ENCODE measurements around the gene RUBCNL.
A peak's percentile ranks its signal among the peaks of the same experiment; 100 is the strongest.

The RUBCNL gene

DNA sequence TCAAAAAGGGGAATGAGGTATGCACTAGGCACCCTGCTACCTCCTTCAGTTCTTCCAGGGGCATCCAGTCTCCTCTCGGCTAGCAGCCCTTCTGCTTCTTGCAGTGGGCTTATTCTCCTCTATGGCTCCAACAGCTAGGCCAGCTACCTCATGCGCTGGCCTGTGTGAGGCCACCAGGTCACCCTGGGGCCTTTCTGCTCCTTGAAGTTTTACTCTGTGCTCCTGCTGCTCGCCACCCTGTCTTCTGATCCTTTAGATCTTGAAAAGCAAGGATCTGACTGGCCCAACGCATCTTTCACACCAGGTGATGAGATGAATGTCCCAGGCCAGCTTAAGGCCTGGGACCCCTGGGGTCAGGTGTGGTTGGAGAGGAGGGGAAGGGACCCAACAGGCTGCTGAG lies 66.2 kb downstream of the RUBCNL start:
- TF ChIP-seq, protein P1, sequence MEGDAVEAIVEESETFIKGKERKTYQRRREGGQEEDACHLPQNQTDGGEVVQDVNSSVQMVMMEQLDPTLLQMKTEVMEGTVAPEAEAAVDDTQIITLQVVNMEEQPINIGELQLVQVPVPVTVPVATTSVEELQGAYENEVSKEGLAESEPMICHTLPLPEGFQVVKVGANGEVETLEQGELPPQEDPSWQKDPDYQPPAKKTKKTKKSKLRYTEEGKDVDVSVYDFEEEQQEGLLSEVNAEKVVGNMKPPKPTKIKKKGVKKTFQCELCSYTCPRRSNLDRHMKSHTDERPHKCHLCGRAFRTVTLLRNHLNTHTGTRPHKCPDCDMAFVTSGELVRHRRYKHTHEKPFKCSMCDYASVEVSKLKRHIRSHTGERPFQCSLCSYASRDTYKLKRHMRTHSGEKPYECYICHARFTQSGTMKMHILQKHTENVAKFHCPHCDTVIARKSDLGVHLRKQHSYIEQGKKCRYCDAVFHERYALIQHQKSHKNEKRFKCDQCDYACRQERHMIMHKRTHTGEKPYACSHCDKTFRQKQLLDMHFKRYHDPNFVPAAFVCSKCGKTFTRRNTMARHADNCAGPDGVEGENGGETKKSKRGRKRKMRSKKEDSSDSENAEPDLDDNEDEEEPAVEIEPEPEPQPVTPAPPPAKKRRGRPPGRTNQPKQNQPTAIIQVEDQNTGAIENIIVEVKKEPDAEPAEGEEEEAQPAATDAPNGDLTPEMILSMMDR (IDR thresholded peaks at IDR 0.05; ENCODE audit: control insufficient read depth, extremely low read depth, insufficient read depth) = no peak
- no peak overlapping the region for H3K4me3 ChIP-seq (ENCODE audit: low read depth, low read length)
- no peak for DNase-seq (ENCODE audit: low read depth)

DNA sequence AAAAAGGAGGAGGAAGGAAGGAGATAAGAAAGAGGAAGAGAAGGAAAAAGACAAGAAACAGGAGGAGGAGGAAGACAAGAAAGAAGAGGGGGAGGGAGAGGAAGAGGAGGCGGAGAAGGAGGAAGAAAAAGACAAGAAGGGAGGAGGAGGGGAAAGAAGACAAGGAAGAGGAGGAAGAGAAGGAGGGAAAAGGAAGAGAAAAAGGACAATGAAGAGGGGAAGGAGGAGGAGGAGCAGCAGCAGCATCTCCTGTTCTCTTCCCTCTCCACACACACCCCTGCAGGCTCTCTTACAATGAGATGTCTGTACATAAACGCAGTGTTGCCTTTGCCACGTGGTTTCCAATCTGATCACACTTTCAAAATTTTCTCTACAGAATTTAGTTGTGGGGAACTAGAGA lies 66.6 kb downstream of the RUBCNL start:
- H3K4me3 ChIP-seq (ENCODE audit: low read depth, low read length) = no peak overlapping the region
- TF ChIP-seq, protein P1 (IDR thresholded peaks at IDR 0.05; ENCODE audit: control insufficient read depth, extremely low read depth, insufficient read depth) = no peak
- no peak for DNase-seq (ENCODE audit: low read depth)

DNA sequence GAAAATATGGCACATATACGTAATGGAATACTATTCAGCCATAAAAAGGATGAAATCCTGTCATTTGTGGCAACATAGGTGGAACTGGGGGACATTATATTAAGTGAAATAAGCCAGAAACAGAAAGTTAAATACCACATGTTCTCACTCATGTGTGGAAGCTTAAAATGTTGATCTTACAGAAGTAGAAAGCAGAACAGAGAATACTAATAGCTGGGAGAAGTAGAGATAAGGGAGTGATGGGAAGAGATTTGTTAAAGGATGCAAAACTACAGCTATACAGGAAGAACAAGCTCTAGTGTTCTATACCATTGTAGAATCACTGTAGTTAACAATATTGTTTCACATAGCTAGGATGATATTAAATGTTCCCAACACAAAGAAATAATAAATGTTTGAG lies 68.1 kb downstream of the RUBCNL start:
- no peak for DNase-seq (ENCODE audit: low read depth)
- TF ChIP-seq, protein P1 (IDR thresholded peaks at IDR 0.05; ENCODE audit: control insufficient read depth, extremely low read depth, insufficient read depth) = no peak

DNA sequence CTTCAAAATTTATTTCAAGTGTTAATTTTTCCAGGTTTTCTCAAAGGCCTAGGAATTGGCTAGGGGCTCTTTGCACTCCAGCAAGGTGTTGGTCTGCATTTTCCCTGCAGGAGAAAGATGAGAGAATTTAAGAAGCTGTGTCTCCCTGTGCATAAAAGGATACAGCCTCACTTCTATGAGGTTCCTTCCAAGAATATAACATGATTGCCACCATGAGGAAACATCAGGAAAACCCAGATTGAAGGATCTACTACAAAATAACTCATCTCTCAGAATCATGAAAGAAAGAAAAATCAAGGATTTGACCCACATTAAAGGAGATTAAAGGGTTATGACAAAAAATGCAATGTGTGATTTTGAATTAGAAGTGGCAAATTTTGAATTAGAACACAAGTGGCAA lies 69.9 kb downstream of the RUBCNL start:
- H3K4me3 ChIP-seq (ENCODE audit: low read depth, low read length) = no peak overlapping the region
- no peak for DNase-seq (ENCODE audit: low read depth)
- TF ChIP-seq, protein P1 (IDR thresholded peaks at IDR 0.05; ENCODE audit: control insufficient read depth, extremely low read depth, insufficient read depth) = peak; percentile 61

More for the DNA sequence above, 68.1 kb downstream of the RUBCNL start:
- no peak overlapping the region for H3K4me3 ChIP-seq (ENCODE audit: low read depth, low read length)

DNA sequence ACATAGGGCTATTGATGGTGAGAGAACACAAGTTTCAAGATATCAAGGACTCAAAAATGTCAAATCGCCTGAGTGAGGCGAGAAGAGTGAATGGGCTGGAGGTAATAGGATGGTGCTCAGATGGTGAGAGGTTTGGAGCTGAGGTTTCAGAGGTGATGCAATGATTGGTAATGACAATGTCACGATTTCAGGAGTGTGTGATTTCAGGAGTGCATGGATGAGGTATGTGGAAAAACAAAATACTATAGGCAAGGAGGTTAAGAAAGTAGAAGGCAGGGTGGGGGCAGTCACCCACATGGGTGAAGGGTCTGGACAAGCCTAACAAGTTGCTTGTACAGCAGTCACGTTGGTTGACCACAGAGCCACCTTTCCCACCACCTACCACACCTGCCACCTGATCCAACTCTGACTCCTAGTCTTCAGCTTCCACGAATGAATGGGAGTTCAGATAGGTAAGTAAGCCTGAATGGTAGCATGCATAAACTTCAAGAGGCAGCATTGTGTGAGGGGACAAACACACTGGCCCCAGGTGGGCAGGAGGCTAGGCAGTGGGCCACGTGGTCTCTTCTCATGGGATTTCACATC lies 71.5 kb downstream of the RUBCNL start:
- no peak for DNase-seq (ENCODE audit: low read depth)
- TF ChIP-seq, protein P1 (IDR thresholded peaks at IDR 0.05; ENCODE audit: control insufficient read depth, extremely low read depth, insufficient read depth) = no peak
- no peak overlapping the region for H3K4me3 ChIP-seq (ENCODE audit: low read depth, low read length)

DNA sequence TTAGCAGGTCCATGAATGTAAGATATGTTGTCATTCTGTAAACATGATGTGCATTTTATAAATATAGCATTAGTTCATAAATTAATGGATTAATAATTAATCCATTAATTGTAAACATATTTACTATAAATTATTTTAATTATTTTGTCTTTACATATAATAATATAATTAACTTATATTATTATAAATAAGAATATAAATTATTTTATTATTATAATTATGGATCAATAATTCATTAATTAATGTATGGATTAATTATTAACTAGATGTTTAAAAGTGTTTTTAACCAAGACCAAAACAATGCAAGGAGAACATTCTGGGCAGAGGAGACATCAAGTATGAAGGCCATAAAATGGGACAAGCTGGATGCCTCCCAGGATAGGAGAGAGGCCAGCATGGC lies 72.0 kb downstream of the RUBCNL start:
- TF ChIP-seq, protein P1 (IDR thresholded peaks at IDR 0.05; ENCODE audit: control insufficient read depth, extremely low read depth, insufficient read depth) = no peak
- no peak for DNase-seq (ENCODE audit: low read depth)
- H3K4me3 ChIP-seq (ENCODE audit: low read depth, low read length) = no peak overlapping the region

DNA sequence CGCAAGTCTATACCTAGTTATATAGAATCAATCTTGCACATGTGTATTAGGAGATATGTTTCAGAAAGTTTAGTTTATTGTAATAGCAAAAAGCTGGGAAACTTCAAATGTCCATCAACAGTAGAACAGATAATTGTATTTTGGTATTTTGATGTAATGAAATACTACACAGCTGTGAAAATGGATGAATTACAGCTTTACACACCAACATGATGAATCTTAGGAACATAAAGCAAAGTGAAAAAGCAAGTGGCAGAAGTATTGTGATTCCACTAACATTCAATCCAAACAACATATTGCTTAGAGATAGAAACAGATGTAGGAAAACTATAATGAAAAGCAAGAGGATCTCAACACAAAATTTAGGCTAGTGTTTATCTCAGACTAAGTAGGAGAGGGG lies 72.5 kb downstream of the RUBCNL start:
- DNase-seq (ENCODE audit: low read depth) = no peak
- TF ChIP-seq, protein P1 (IDR thresholded peaks at IDR 0.05; ENCODE audit: control insufficient read depth, extremely low read depth, insufficient read depth) = no peak
- no peak overlapping the region for H3K4me3 ChIP-seq (ENCODE audit: low read depth, low read length)
